GM21723 (cell line): ENCODE results near the gene CSH2.
"Not testable (repeated sequence)": the region's sequence is repeated elsewhere in the genome, so short reads cannot be mapped to it uniquely, and the experiment has no call there.

ENCODE experiments used
- ATAC-seq: cut with Tn5 transposase; IDR thresholded peaks from one replicate; pipeline ENCODE4 v1.9.1; 2021; ENCODE audit warnings: mild to moderate bottlenecking, moderate library complexity; ENCODE audit not compliant: unreplicated experiment

The CSH2 gene

GRCh38 chr17:63873577-63873976, at the start of gene CSH2:
CSH2 (minus strand) TSS chr17:63873677; CDS start chr17:63873614, 63 bp downstream.
- ATAC-seq: not testable (repeated sequence)

- ATAC-seq: peak; percentile 46
Measured at GRCh38 chr17:63922402-63922801, 48.9 kb upstream of the CSH2 start.

DNA sequence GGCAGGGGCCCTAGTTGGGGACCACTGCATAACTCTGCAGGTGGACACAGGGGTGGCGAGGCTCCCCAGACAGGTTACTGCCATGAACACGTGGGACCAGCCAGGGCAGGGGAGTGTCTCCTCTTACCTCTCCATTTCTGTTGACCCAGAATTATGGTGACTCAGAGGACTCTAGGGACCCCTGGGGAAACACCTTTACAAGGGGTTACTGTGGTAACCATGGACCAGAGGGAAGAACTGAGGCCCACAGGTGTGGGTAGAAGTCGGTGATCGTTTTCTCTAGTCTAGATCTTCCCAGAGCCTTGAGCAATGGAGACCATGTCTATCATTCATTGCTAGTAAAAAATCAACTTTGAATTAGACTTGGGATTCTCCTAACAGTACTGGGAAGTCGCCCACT, 47.3 kb upstream of the CSH2 start:
- not testable (repeated sequence) for ATAC-seq

- ATAC-seq: not testable (repeated sequence)
Measured at GRCh38 chr17:63920050-63920449, 46.6 kb upstream of the CSH2 start.

DNA sequence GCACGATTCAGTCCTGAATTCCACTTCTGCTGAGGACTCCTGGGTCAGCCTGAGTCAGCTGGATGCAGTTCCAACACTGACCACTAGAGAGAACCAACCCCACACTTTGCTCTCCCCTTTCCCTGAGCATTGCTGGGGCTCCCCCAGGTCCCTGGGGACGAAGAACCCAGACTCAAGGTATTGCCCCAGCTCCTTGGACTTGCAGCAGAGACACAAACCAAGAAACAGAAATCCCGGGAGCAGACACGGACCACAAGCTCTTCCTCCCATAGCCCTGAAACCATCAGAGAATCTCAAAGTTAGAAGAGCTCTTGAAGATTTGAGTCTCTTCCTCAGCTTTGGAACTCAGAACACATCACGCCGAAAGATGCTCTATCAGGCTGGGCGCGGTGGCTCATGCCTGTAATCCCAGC, 45.8 kb upstream of the CSH2 start:
- ATAC-seq: peak; percentile 67

- not testable (repeated sequence) for ATAC-seq
Measured at GRCh38 chr17:63918789-63919305, 45.4 kb upstream of the CSH2 start, which contains the start of gene GH1. GH1 (minus strand) TSS chr17:63918839; CDS start chr17:63918776, 63 bp downstream.

DNA sequence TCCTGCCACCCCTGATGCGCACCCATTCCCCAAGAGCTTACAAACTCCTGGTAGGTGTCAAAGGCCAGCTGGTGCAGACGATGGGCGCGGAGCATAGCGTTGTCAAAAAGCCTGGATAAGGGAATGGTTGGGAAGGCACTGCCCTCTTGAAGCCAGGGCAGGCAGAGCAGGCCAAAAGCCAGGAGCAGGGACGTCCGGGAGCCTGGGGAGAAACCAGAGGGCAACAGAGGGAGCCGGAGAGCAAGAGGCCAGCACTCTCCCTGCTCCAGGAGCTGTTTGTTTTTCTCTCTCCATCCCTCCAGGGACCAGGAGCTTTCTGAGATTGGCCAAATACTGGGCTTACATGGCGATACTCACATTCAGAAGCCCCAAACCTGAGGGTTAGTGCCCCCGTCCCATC, 44.8 kb upstream of the CSH2 start:
- ATAC-seq: no peak

GRCh38 chr17:63917646-63918045, 44.2 kb upstream of the CSH2 start:
- ATAC-seq: no peak

DNA sequence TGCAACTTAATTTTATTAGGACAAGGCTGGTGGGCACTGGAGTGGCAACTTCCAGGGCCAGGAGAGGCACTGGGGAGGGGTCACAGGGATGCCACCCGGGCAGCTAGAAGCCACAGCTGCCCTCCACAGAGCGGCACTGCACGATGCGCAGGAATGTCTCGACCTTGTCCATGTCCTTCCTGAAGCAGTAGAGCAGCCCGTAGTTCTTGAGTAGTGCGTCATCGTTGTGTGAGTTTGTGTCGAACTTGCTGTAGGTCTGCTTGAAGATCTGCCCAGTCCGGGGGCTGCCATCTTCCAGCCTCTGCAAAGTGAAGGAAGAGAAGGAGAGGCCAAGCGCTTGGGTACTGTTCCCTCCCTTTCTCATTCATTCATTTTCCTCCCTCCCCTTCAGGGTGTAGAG, 43.7 kb upstream of the CSH2 start:
- ATAC-seq: not testable (repeated sequence)

DNA sequence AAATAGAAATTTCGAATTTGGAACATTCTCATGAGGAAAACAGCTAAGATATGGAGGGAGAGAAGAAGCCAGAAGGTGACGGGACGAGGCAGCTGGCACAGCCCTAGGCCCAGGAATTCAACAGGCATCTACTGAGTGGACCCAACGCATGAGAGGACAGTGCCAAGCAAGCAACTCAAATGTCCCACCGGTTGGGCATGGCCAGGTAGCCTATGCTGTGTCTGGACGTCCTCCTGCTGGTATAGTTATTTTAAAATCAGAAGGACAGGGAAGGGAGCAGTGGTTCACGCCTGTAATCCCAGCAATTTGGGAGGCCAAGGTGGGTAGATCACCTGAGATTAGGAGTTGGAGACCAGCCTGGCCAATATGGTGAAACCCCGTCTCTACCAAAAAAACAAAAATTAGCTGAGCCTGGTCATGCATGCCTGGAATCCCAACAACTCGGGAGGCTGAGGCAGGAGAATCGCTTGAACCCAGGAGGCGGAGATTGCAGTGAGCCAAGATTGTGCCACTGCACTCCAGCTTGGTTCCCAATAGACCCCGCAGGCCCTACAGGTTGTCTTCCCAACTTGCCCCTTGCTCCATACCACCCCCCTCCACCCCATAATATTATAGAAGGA, 43.2 kb upstream of the CSH2 start:
- ATAC-seq: no peak

DNA sequence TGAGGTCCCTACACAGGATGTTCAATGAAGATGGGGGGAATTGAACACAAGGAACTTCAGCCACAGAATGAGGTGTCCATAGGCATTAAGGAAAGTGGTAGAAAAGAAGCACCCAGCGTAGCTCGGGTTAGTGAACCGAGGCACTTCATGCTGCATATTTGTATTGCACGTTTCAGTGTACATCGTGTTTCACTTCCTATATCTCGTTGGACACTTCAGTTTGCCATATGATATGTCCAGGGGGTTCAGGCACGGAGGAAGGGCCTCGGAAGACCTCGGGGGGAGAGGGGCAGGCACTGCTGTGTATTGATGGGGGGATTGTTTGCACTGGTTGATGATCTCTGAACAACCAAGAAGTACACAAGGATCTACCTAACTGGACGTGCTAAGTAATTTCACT, 42.3 kb upstream of the CSH2 start:
- peak; percentile 52 for ATAC-seq

- no peak for ATAC-seq
Measured at GRCh38 chr17:63914471-63914870, 41.0 kb upstream of the CSH2 start.

GRCh38 chr17:63911657-63912100, 38.2 kb upstream of the CSH2 start:
- no peak for ATAC-seq

- ATAC-seq: no peak
Measured at GRCh38 chr17:63911041-63911635, 37.7 kb upstream of the CSH2 start, which contains the start of gene CSHL1. CSHL1 (minus strand) TSS chr17:63911258; CDS start chr17:63911196, 62 bp downstream.

GRCh38 chr17:63910096-63910495, 36.6 kb upstream of the CSH2 start:
- ATAC-seq: no peak

- not testable (repeated sequence) for ATAC-seq
Measured at GRCh38 chr17:63909586-63909985, 36.1 kb upstream of the CSH2 start.

- ATAC-seq: not testable (repeated sequence)
Measured at GRCh38 chr17:63907161-63907778, 33.8 kb upstream of the CSH2 start.

GRCh38 chr17:63904796-63905195, 31.3 kb upstream of the CSH2 start:
- ATAC-seq: not testable (repeated sequence)

GRCh38 chr17:63903787-63904201, 30.3 kb upstream of the CSH2 start:
- not testable (repeated sequence) for ATAC-seq

GRCh38 chr17:63901971-63902370, 28.5 kb upstream of the CSH2 start:
- ATAC-seq: not testable (repeated sequence)

GRCh38 chr17:63898899-63899798, 25.7 kb upstream of the CSH2 start:
- ATAC-seq: not testable (repeated sequence)
